H1 (cell line): ENCODE data around the gene CEP85L. TPM values are rescaled to one million over a fixed set of nuclear protein-coding genes. Genes with fewer than 3 reads are reported as not detected.

Source experiments
- BCL11A ChIP-seq, 2 experiments: IDR thresholded peaks; one replicate each; pipeline ENCODE4 v1.6.1; 2011; ENCODE audit warnings: low read depth in 2 of 2, low read length in 2 of 2, mild to moderate bottlenecking in 2 of 2
- CHD2 ChIP-seq: IDR thresholded peaks from 2 replicates; pipeline ENCODE4 v1.6.1; 2012; ENCODE audit warnings: low read length, improper control_type of control experiment
- polyA plus RNA-seq, 7 experiments: library from polyadenylated mRNA; depleted of rRNA in 3 of 7; stranded (reverse) in 5 of 7; unstranded in 2 of 7; fragments of >200 nt in 5 of 7; fragments of 200-250 nt in 2 of 7; gene quantifications; 1 replicate in 5 of 7; 2 replicates in 1 of 7; 4 replicates in 1 of 7; pipeline versions ENCODE4 v1.2.1 to v1.2.3, GENCODE V29; 2011 to 2013; ENCODE audit warnings: missing spikeins in 2 of 7, mixed read lengths in 2 of 7
- total RNA-seq: library from RNA; stranded (reverse); fragmentation: NEBNext Ultra II Directional; extraction: Animal tissue kit (Norgen Biotek cat#: 25700); gene quantifications from 2 replicates; pipeline ENCODE4 v1.2.1, GENCODE V29; 2021
- TF ChIP-seq, protein P1 (sequence below): fragments of 300-600 bp; sonication (generic); IDR thresholded peaks from 2 replicates; pipeline ENCODE4 v1.7.1; 2012; ENCODE audit warnings: low read length, moderate library complexity, mild to moderate bottlenecking, inconsistent platforms; ENCODE audit not compliant: insufficient replicate concordance

The CEP85L gene
- total and polyA plus RNA-seq, 2 of the 8 experiments (the other 6 are each of a cell fraction or from before 2014, with no cell fraction given): 3.2 to 27.6 TPM

DNA sequence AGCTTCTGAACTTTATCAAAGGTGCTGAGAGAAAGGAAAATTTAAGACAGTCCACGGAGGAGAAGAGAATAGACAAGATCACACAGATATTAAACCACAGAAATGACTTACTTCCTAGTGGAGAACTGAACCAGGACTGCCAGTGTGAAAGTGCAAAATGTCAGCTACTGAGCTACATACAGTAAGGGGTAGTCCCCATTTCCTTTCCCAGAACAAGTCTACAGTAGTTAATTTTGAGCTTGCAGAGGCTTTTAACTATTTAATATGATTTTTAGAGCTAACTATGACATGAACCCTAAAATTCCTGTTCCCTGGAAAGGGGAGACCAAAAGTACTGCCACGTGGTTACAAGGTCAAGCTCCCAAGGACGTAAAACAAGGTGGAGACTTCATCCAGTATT, 45.1 kb downstream of the CEP85L start (continued):
- TF ChIP-seq, protein P1, sequence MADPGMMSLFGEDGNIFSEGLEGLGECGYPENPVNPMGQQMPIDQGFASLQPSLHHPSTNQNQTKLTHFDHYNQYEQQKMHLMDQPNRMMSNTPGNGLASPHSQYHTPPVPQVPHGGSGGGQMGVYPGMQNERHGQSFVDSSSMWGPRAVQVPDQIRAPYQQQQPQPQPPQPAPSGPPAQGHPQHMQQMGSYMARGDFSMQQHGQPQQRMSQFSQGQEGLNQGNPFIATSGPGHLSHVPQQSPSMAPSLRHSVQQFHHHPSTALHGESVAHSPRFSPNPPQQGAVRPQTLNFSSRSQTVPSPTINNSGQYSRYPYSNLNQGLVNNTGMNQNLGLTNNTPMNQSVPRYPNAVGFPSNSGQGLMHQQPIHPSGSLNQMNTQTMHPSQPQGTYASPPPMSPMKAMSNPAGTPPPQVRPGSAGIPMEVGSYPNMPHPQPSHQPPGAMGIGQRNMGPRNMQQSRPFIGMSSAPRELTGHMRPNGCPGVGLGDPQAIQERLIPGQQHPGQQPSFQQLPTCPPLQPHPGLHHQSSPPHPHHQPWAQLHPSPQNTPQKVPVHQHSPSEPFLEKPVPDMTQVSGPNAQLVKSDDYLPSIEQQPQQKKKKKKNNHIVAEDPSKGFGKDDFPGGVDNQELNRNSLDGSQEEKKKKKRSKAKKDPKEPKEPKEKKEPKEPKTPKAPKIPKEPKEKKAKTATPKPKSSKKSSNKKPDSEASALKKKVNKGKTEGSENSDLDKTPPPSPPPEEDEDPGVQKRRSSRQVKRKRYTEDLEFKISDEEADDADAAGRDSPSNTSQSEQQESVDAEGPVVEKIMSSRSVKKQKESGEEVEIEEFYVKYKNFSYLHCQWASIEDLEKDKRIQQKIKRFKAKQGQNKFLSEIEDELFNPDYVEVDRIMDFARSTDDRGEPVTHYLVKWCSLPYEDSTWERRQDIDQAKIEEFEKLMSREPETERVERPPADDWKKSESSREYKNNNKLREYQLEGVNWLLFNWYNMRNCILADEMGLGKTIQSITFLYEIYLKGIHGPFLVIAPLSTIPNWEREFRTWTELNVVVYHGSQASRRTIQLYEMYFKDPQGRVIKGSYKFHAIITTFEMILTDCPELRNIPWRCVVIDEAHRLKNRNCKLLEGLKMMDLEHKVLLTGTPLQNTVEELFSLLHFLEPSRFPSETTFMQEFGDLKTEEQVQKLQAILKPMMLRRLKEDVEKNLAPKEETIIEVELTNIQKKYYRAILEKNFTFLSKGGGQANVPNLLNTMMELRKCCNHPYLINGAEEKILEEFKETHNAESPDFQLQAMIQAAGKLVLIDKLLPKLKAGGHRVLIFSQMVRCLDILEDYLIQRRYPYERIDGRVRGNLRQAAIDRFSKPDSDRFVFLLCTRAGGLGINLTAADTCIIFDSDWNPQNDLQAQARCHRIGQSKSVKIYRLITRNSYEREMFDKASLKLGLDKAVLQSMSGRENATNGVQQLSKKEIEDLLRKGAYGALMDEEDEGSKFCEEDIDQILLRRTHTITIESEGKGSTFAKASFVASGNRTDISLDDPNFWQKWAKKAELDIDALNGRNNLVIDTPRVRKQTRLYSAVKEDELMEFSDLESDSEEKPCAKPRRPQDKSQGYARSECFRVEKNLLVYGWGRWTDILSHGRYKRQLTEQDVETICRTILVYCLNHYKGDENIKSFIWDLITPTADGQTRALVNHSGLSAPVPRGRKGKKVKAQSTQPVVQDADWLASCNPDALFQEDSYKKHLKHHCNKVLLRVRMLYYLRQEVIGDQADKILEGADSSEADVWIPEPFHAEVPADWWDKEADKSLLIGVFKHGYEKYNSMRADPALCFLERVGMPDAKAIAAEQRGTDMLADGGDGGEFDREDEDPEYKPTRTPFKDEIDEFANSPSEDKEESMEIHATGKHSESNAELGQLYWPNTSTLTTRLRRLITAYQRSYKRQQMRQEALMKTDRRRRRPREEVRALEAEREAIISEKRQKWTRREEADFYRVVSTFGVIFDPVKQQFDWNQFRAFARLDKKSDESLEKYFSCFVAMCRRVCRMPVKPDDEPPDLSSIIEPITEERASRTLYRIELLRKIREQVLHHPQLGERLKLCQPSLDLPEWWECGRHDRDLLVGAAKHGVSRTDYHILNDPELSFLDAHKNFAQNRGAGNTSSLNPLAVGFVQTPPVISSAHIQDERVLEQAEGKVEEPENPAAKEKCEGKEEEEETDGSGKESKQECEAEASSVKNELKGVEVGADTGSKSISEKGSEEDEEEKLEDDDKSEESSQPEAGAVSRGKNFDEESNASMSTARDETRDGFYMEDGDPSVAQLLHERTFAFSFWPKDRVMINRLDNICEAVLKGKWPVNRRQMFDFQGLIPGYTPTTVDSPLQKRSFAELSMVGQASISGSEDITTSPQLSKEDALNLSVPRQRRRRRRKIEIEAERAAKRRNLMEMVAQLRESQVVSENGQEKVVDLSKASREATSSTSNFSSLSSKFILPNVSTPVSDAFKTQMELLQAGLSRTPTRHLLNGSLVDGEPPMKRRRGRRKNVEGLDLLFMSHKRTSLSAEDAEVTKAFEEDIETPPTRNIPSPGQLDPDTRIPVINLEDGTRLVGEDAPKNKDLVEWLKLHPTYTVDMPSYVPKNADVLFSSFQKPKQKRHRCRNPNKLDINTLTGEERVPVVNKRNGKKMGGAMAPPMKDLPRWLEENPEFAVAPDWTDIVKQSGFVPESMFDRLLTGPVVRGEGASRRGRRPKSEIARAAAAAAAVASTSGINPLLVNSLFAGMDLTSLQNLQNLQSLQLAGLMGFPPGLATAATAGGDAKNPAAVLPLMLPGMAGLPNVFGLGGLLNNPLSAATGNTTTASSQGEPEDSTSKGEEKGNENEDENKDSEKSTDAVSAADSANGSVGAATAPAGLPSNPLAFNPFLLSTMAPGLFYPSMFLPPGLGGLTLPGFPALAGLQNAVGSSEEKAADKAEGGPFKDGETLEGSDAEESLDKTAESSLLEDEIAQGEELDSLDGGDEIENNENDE: no peak
- TF ChIP-seq CHD2 (no peak), BCL11A (IDR thresholded peaks at IDR 0.05; ENCODE audit: low read depth in 2 of 2, low read length in 2 of 2) (no peak)
